ENCODE measurements around the gene MAPK6. TPM values are rescaled to one million over a fixed set of nuclear protein-coding genes. Genes with fewer than 3 reads are reported as not detected.

The MAPK6 gene
- polyA plus RNA-seq, 3 donors, result 8.6 to 11.0 (median 10.2) TPM

GRCh38 chr15:52066842-52067544, 48.0 kb downstream of the MAPK6 start:
- H3K27ac ChIP-seq (ENCODE audit: low read depth in 1 of 2, low read length in 2 of 2), result no peak overlapping the region
- intact Hi-C loops (cut with micrococcal nuclease), result no loop called here
- no peak for TF ChIP-seq CTCF (IDR thresholded peaks at IDR 0.05)
- no peak overlapping the region for H3K9ac ChIP-seq (ENCODE audit: insufficient read depth, low read length, poor library complexity, severe bottlenecking)
- Mint-ChIP-seq H3K27me3 (ENCODE audit: low read depth in 3 of 3) (peaks cover 0 to 2% (median 0%) of the 10 kb centered on the region in 3 donors), H3K36me3 (peaks cover 35 to 42% of the 10 kb centered on the region in 2 donors), H3K4me1 (peaks cover 7% of the 10 kb centered on the region), H3K9me3 (no peaks in the 10 kb centered on the region), H3K4me3 (no peak overlapping the region), H3K27ac (no peak overlapping the region)
- H3K36me3 ChIP-seq (replicated peaks in 1 of 2; ENCODE audit: control insufficient read depth in 1 of 2, insufficient read depth in 2 of 2, low read length in 2 of 2), result peaks cover 18 to 39% of the 10 kb centered on the region in 2 donors
- H3K27me3 ChIP-seq (ENCODE audit: control insufficient read depth in 2 of 2, insufficient read depth in 2 of 2, low read length in 2 of 2), result no peaks in the 10 kb centered on the region
- H3K4me2 ChIP-seq (replicated peaks; ENCODE audit: extremely low read depth, low read length, poor library complexity, severe bottlenecking), result no peak overlapping the region
- H3K4me3 ChIP-seq (replicated peaks in 1 of 3; ENCODE audit: low read depth in 2 of 3, low read length in 3 of 3), result no peak overlapping the region
- no peaks in the 10 kb centered on the region for H3K79me2 ChIP-seq (ENCODE audit: insufficient read depth, low read length)
- H3K4me1 ChIP-seq (ENCODE audit: control insufficient read depth in 1 of 2, insufficient read depth in 2 of 2, low read length in 2 of 2), result no peaks in the 10 kb centered on the region
- no peaks in the 10 kb centered on the region for H4K20me1 ChIP-seq (ENCODE audit: insufficient read depth, low read length)
- WGBS (ENCODE audit: insufficient coverage), result no CpG with 5 or more reads among the region's 3 CpGs
- no peak for DNase-seq
- no peak overlapping the region for H2AFZ ChIP-seq (ENCODE audit: insufficient read depth, low read depth, low read length, poor library complexity, severe bottlenecking)
- no peaks in the 10 kb centered on the region for H3K9me3 ChIP-seq (replicated peaks in 1 of 2; ENCODE audit: control insufficient read depth in 1 of 2, insufficient read depth in 1 of 2, low read length in 2 of 2)

- no peak for DNase-seq
- Mint-ChIP-seq H3K36me3 (peaks cover 35 to 37% of the 10 kb centered on the region in 2 donors), H3K4me1 (peaks cover 7% of the 10 kb centered on the region), H3K9me3 (no peaks in the 10 kb centered on the region), H3K4me3 (no peak overlapping the region), H3K27ac (no peak overlapping the region), H3K27me3 (ENCODE audit: low read depth in 3 of 3) (peaks cover 0 to 2% (median 0%) of the 10 kb centered on the region in 3 donors)
- no peaks in the 10 kb centered on the region for H3K27me3 ChIP-seq (ENCODE audit: control insufficient read depth in 2 of 2, insufficient read depth in 2 of 2, low read length in 2 of 2)
- H3K27ac ChIP-seq (ENCODE audit: low read depth in 1 of 2, low read length in 2 of 2), result no peak overlapping the region
- no peaks in the 10 kb centered on the region for H3K4me1 ChIP-seq (ENCODE audit: control insufficient read depth in 1 of 2, insufficient read depth in 2 of 2, low read length in 2 of 2)
- H4K20me1 ChIP-seq (ENCODE audit: insufficient read depth, low read length), result no peaks in the 10 kb centered on the region
- H3K9me3 ChIP-seq (replicated peaks in 1 of 2; ENCODE audit: control insufficient read depth in 1 of 2, insufficient read depth in 1 of 2, low read length in 2 of 2), result no peaks in the 10 kb centered on the region
- H3K79me2 ChIP-seq (ENCODE audit: insufficient read depth, low read length), result no peaks in the 10 kb centered on the region
- TF ChIP-seq CTCF (IDR thresholded peaks at IDR 0.05), result no peak
- peaks cover 14 to 33% of the 10 kb centered on the region in 2 donors for H3K36me3 ChIP-seq (replicated peaks in 1 of 2; ENCODE audit: control insufficient read depth in 1 of 2, insufficient read depth in 2 of 2, low read length in 2 of 2)
- no peak overlapping the region for H2AFZ ChIP-seq (ENCODE audit: insufficient read depth, low read depth, low read length, poor library complexity, severe bottlenecking)
- intact Hi-C loops (cut with micrococcal nuclease), result no loop called here
- H3K9ac ChIP-seq (ENCODE audit: insufficient read depth, low read length, poor library complexity, severe bottlenecking), result no peak overlapping the region
- no peak overlapping the region for H3K4me3 ChIP-seq (replicated peaks in 1 of 3; ENCODE audit: low read depth in 2 of 3, low read length in 3 of 3)
- no peak overlapping the region for H3K4me2 ChIP-seq (replicated peaks; ENCODE audit: extremely low read depth, low read length, poor library complexity, severe bottlenecking)
Observed at GRCh38 chr15:52067545-52067926, 48.5 kb downstream of the MAPK6 start.

Data from CD14-positive monocyte (primary cell).